NCI-H69 (cell line): Measurements from ENCODE around the gene RPTOR.
A peak's percentile ranks its signal among the peaks of the same experiment; 100 is the strongest.
"Not testable (repeated sequence)": the region's sequence is repeated elsewhere in the genome, so short reads cannot be mapped to it uniquely, and the experiment has no call there.

Source experiments
- DNase-seq: peaks from one replicate; lab custom pipeline; 2025; lab: John Stamatoyannopoulos, UW

The RPTOR gene

GRCh38 chr17:80764627-80765145 is 220.0 kb downstream of the RPTOR start:
- not testable (repeated sequence) for DNase-seq

- no peak for DNase-seq
Measured at GRCh38 chr17:80765241-80765961, 220.8 kb downstream of the RPTOR start.

DNA sequence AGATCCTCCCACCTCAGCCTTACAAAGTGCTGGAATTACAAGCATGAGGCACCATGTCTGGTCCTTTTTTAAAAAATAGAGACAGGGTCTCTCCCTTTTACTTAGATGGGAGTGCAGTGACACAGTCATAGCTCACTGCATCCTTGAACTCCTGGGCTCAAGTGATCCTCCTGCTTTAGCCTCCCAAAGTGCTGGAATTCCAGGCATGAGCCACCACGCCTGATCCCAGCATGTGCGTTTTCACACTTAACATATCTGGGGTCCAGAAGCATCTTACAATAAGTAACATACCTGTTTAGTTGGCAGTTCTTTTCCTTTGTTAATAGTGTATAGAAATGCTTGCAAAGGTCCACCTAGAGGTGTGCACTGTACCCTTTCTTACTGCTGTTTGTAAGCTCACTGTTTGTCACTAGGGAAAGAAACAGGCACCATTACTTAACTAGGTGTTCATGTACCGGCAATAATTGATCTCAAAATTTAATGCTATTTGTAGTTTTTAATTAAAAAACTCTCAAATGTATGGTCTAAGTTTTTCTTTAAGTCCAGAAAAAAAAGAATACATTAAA is 221.7 kb downstream of the RPTOR start:
- DNase-seq = no peak

DNA sequence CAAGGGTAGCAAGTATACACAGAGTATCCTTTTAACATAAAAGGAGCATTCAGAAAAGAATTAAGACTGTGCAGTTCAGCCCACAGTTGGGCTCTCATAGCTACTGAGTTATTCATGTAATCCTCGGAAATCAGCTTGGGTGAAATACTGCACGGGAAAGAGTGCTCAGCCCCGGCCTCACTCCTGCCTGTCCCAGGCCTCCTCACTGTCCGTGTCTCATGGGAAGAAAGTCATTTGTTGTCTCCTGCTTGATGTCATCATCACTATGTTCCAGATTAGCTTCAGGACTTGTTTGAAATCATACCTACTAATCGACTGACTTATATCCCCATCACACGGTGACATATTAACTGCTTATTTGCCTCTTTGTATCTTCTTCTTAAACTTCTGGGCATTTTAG is 223.8 kb downstream of the RPTOR start:
- DNase-seq = no peak

DNA sequence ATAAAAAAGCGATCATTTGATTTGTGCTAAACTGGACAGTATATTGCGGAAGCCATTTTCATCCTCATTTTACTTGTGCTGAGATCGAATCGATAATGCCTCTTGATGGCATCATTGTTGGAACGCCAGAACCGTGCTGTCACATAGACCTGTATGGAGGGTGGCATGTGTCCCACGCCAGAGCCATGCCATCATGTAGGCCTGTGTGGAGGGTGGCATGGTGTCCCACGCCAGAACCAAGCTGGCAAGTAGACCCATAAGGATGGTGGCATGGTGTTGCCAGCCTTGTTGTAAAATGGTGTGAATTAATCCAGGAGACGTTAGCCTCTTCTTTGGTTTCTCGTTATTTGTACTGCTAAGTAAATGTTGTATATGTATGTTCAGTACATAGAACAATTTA is 224.3 kb downstream of the RPTOR start:
- DNase-seq = no peak

GRCh38 chr17:80769516-80769915 is 224.9 kb downstream of the RPTOR start:
- DNase-seq = no peak

GRCh38 chr17:80769936-80770625 is 225.4 kb downstream of the RPTOR start:
- no peak for DNase-seq

GRCh38 chr17:80770881-80771611 is 226.4 kb downstream of the RPTOR start:
- DNase-seq = no peak

GRCh38 chr17:80771612-80772005 is 227.0 kb downstream of the RPTOR start:
- no peak for DNase-seq

GRCh38 chr17:80772906-80773242 is 228.2 kb downstream of the RPTOR start:
- DNase-seq = no peak

DNA sequence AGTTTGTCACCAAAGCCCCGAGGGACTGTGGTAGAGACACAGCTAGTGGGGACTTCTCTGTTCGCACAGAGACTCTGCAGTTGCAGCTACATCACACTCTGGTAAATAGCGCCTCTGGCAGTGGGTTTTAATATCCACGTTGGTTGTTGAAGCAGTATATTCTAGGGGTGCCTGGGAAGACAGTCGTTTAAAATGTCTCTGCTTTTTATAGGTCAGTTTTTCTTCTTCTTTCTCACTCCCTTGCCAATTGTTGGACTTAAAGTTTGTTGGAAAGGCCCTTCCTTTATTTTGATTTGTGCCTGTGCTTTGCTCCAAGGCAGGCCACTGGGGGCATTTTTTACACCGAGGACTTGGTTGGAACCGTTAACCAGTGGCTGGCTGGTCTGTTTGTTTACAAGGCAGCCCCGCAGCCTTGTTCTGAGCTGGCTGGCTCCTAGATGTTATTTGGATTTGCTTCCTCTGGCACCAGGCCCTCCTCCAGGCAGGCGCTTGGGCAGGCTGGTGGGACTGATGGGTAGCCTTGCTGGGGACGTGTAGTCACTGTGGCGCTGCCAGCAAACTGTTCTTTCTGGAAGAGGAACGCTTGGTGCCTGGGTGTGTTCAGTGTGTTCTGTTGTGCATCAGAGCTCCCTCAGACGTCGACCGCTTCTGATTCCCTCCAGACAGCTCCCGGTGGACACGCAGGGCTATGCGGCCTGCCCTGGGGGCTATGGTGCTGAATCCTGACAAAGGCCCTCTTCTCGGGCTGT is 228.8 kb downstream of the RPTOR start:
- peak; percentile 65 for DNase-seq

- peak; percentile 53 for DNase-seq
Measured at GRCh38 chr17:80774146-80774545, 229.5 kb downstream of the RPTOR start.

DNA sequence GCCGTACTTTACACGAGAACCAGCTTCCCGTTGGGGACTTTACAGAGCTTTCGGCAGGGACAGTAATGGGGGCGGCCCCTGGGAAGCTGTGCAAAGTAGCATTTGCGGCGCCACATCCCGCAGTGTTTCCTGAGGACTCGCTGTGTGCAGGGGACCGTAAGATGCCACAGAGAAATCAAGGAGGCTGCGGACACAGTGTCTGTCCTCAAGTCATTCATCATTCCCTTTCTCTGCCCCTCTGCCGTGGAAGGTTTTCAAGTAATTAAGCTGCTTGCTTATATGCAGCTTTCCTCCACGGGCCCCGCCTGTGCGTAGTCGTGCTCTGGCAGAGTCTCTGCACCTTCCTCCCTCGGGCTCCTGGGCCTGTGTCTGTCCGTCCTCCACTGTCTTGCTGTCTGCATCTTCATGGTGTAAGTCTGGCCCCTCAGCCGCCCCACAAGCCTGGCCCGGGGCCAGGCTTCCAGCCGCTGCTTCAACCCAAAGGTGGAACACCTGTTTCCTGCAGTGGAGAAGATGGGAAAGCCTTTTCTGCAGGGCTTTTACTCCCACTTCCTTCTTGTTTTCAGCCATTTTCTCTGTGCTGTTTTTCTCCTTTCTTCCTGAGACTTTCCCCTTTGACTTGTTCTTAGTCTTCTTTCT is 230.1 kb downstream of the RPTOR start:
- DNase-seq = peak; percentile 88

- DNase-seq = no peak
Measured at GRCh38 chr17:80775863-80776262, 231.2 kb downstream of the RPTOR start.

GRCh38 chr17:80777274-80777673 is 232.6 kb downstream of the RPTOR start:
- no peak for DNase-seq

- DNase-seq = no peak
Measured at GRCh38 chr17:80778716-80779115, 234.1 kb downstream of the RPTOR start.

DNA sequence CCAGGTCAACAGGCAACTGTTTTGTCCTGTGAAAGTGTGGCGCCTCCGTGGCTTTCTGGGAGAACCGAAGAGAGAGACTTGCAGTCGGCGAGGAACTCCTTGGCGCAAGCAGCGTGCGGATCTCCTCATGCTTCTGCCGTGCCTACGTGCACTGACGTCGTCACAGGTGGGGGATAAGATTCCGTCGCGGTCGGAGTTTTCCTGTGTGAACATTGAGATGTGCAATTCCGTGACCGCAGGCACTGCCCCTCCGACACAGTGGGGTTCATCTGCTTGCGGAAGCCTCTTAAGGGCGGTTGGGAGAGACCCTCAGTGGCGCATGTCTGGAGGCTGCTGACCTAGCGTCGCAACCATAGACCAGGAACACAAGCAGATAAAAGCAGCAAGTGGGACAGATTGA is 234.7 kb downstream of the RPTOR start:
- DNase-seq = no peak

DNA sequence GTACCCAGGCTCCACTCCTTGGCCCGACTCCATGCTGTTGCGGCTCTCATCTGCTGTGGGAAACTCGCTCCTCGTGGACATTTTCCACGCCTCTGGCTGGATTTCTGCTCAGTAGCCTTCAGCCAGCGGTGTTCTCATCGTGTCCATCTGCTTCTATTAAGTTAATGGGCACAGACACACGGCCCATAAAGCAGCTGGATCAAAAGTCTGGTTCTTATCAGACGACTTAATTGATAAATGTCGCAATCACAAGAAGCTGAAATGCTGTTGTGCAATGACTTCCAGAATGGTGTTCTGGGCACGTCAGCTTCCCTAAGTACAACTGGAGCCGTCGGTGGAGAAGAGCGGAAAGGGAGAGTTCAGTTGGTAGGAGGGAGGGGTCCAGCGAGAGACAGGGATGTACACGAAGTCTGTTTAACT is 235.3 kb downstream of the RPTOR start:
- DNase-seq = no peak

DNA sequence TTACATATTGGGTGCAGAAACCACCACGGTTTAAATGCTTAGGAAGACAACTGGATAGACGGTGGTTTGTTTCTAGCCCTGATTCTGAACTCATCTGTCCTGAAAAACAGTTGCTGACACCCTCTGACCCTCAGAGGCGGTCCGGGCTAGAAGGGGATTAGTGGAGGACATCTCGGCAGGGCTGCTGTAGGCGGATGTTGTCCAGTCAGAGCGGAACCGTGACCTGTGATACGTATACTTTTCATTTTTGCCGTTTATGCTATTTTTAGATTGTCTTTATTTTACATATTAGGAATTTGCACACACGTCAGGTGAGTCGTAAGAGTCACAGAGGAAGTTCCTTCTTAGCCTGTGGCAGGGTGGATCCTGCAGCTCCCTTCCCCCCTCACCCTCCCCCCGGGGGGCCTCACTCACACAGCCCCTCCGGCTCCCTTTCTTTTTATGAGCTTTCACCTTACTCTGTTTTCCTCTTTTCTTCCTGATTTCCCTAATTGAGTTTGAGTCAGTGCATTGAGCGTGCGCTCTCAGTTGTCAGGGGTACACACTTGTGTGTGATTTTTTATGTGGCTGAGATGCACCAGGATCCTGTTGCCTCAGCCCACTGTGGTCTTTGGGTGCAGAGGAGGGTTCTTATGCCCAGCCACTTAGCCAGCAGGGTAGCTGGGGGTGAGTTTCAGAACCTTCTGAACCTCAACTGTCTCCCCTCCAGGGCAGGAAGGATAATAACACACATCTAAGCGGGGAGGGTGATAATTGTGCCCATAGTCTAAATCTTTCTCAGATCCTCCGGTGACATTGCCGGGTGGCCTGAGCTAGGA is 236.0 kb downstream of the RPTOR start:
- DNase-seq = no peak

GRCh38 chr17:80781211-80781610 is 236.6 kb downstream of the RPTOR start:
- DNase-seq = no peak
